ENCODE results near the gene ELF5. TPM values are rescaled to one million over a fixed set of nuclear protein-coding genes. Genes with fewer than 3 reads are reported as not detected.

The ELF5 gene
- total RNA-seq, 2 donors from 2014 or later: not detected

- no peaks in the 10 kb centered on the region for H3K36me3 Mint-ChIP-seq (ENCODE audit: low read depth)
- peaks cover 23% of the 10 kb centered on the region for H3K4me1 Mint-ChIP-seq
Observed at GRCh38 chr11:34444428-34444827, 69.2 kb downstream of the ELF5 start.

GRCh38 chr11:34443136-34443535, 70.5 kb downstream of the ELF5 start:
- Mint-ChIP-seq H3K4me1 (peaks cover 16% of the 10 kb centered on the region), H3K9me3 (no peaks in the 10 kb centered on the region), H3K27ac (no peak overlapping the region), H3K36me3 (ENCODE audit: low read depth) (no peaks in the 10 kb centered on the region), H3K4me3 (no peak overlapping the region), H3K27me3 (no peaks in the 10 kb centered on the region)
- ATAC-seq (replicated peaks): no peak

More at GRCh38 chr11:34444428-34444827, 69.2 kb downstream of the ELF5 start:
- no peak for ATAC-seq (replicated peaks)
- no peaks in the 10 kb centered on the region for H3K27me3 Mint-ChIP-seq
- no peaks in the 10 kb centered on the region for H3K9me3 Mint-ChIP-seq
- H3K27ac Mint-ChIP-seq: no peak overlapping the region
- no peak overlapping the region for H3K4me3 Mint-ChIP-seq

GRCh38 chr11:34441814-34442213, 71.8 kb downstream of the ELF5 start:
- H3K27me3 Mint-ChIP-seq: no peaks in the 10 kb centered on the region
- H3K36me3 Mint-ChIP-seq (ENCODE audit: low read depth): no peaks in the 10 kb centered on the region
- no peaks in the 10 kb centered on the region for H3K9me3 Mint-ChIP-seq
- peaks cover 13% of the 10 kb centered on the region for H3K4me1 Mint-ChIP-seq
- no peak for ATAC-seq (replicated peaks)
- H3K4me3 Mint-ChIP-seq: no peak overlapping the region
- no peak overlapping the region for H3K27ac Mint-ChIP-seq

GRCh38 chr11:34439610-34440198, 73.9 kb downstream of the ELF5 start:
- H3K4me3 Mint-ChIP-seq: peak overlapping the region; percentile 97
- peaks cover 13% of the 10 kb centered on the region for H3K4me1 Mint-ChIP-seq
- peak overlapping the region; percentile 94 for H3K27ac Mint-ChIP-seq
- H3K9me3 Mint-ChIP-seq: no peaks in the 10 kb centered on the region
- H3K27me3 Mint-ChIP-seq: no peaks in the 10 kb centered on the region
- no peak for ATAC-seq (replicated peaks)
- no peaks in the 10 kb centered on the region for H3K36me3 Mint-ChIP-seq (ENCODE audit: low read depth)

GRCh38 chr11:34438529-34439507, 74.8 kb downstream of the ELF5 start, which contains the start of gene CAT:
CAT (plus strand) TSS chr11:34438934; CDS start chr11:34439014, 80 bp downstream.
- peak; percentile 98 for ATAC-seq (replicated peaks)
- Mint-ChIP-seq H3K9me3 (no peaks in the 10 kb centered on the region), H3K4me1 (peaks cover 13% of the 10 kb centered on the region), H3K27me3 (no peaks in the 10 kb centered on the region), H3K36me3 (ENCODE audit: low read depth) (no peaks in the 10 kb centered on the region), H3K4me3 (peak within 1 kb of the TSS; percentile 97), H3K27ac (peak within 1 kb of the TSS; percentile 94)

GRCh38 chr11:34437224-34438125, 76.1 kb downstream of the ELF5 start:
- ATAC-seq (replicated peaks): no peak
- Mint-ChIP-seq H3K9me3 (no peaks in the 10 kb centered on the region), H3K4me1 (peaks cover 8% of the 10 kb centered on the region), H3K27me3 (no peaks in the 10 kb centered on the region), H3K4me3 (peak overlapping the region; percentile 97), H3K27ac (no peak overlapping the region), H3K36me3 (ENCODE audit: low read depth) (no peaks in the 10 kb centered on the region)

GRCh38 chr11:34433899-34434298, 79.7 kb downstream of the ELF5 start:
- H3K36me3 Mint-ChIP-seq (ENCODE audit: low read depth): no peaks in the 10 kb centered on the region
- ATAC-seq (replicated peaks): no peak
- no peak overlapping the region for H3K27ac Mint-ChIP-seq
- H3K4me1 Mint-ChIP-seq: no peaks in the 10 kb centered on the region
- no peak overlapping the region for H3K4me3 Mint-ChIP-seq
- H3K27me3 Mint-ChIP-seq: peaks cover 4% of the 10 kb centered on the region
- H3K9me3 Mint-ChIP-seq: no peaks in the 10 kb centered on the region

GRCh38 chr11:34432822-34433221, 80.8 kb downstream of the ELF5 start:
- peaks cover 4% of the 10 kb centered on the region for H3K27me3 Mint-ChIP-seq
- no peaks in the 10 kb centered on the region for H3K9me3 Mint-ChIP-seq
- no peak for ATAC-seq (replicated peaks)
- H3K27ac Mint-ChIP-seq: no peak overlapping the region
- no peaks in the 10 kb centered on the region for H3K4me1 Mint-ChIP-seq
- H3K4me3 Mint-ChIP-seq: no peak overlapping the region
- no peaks in the 10 kb centered on the region for H3K36me3 Mint-ChIP-seq (ENCODE audit: low read depth)

- Mint-ChIP-seq H3K4me1 (no peaks in the 10 kb centered on the region), H3K4me3 (no peak overlapping the region), H3K9me3 (no peaks in the 10 kb centered on the region), H3K36me3 (ENCODE audit: low read depth) (no peaks in the 10 kb centered on the region), H3K27me3 (peaks cover 4% of the 10 kb centered on the region), H3K27ac (no peak overlapping the region)
- ATAC-seq (replicated peaks): no peak
Observed at GRCh38 chr11:34431979-34432378, 81.6 kb downstream of the ELF5 start.

Other genes with a start within 250 kb of the ELF5 start
- 1 to 10 TPM in 1 of 2 donors, under 1 TPM in 1; 0.45 to 2.5 TPM for gene ABTB2, start 155.8 kb downstream of the ELF5 start, total RNA-seq
- 10 to 100 TPM; 12.4 to 25.6 TPM for gene CAT, start 74.9 kb downstream of the ELF5 start, total RNA-seq
- under 1 TPM in 1 of 2 donors, not detected in 1; 0.35 TPM for gene EHF, start 107.3 kb upstream of the ELF5 start, total RNA-seq

All from activated T-helper 17 cell treated with anti-CD3 and anti-CD28 coated beads, Interleukin-2, amount 50 U/mL, for 72 hours (primary cell).